ENCODE data around the gene SALL4.

SALL4 gene

GRCh38 chr20:51800872-51801121 is 1.5 kb downstream of the SALL4 start (continued):
- no peak for TF ChIP-seq ATF2 (tag by site-specific recombination; IDR thresholded peaks at IDR 0.05; ENCODE audit: low read depth)
- no peak for TF ChIP-seq ZNF280D (tag by site-specific recombination; IDR thresholded peaks at IDR 0.05)
- TF ChIP-seq PRDM1 (tag by site-specific recombination; IDR thresholded peaks at IDR 0.05) = no peak
- TF ChIP-seq PRDM2 (tag by site-specific recombination; IDR thresholded peaks at IDR 0.05; ENCODE audit: borderline replicate concordance) = no peak
- no peak for TF ChIP-seq TCF7L2 (IDR thresholded peaks at IDR 0.05; ENCODE audit: borderline replicate concordance, low read depth, low read length)
- no peak for TF ChIP-seq ZNF670 (tag by site-specific recombination; IDR thresholded peaks at IDR 0.05; ENCODE audit: low read depth)
- no peak for TF ChIP-seq INSM2 (tag by site-specific recombination; IDR thresholded peaks at IDR 0.05)
- TF ChIP-seq ZNF560 (tag by site-specific recombination; IDR thresholded peaks at IDR 0.05; ENCODE audit: borderline replicate concordance) = no peak
- TF ChIP-seq BCL11B (tag by site-specific recombination; IDR thresholded peaks at IDR 0.05; ENCODE audit: low read depth) = no peak
- no peak for TF ChIP-seq ZNF48 (tag by site-specific recombination; IDR thresholded peaks at IDR 0.05)
- no peak for TF ChIP-seq ZNF148 (tag by site-specific recombination; IDR thresholded peaks at IDR 0.05; ENCODE audit: borderline replicate concordance)

All from HEK293 (cell line).